Endodermal cell (in vitro differentiated cells): Measurements from ENCODE around the gene TMED7. TPM values are rescaled to one million over a fixed set of nuclear protein-coding genes. Genes with fewer than 3 reads are reported as not detected.

ENCODE experiments used
- DNase-seq: peaks from one replicate; pipeline ENCODE4 v3.0.0-alpha.2; 2017
- H3K27ac ChIP-seq: 2 replicates; pipeline ENCODE4 v1.5.1; 2013; ENCODE audit warnings: mild to moderate bottlenecking, low read depth, low read length, moderate library complexity
- H3K27me3 ChIP-seq: 2 replicates; pipeline ENCODE4 v1.6.1; 2013; ENCODE audit warnings: mild to moderate bottlenecking, low read length, moderate library complexity; ENCODE audit not compliant: insufficient read depth, control insufficient read depth, poor library complexity, severe bottlenecking
- H3K36me3 ChIP-seq: 2 replicates; pipeline ENCODE4 v1.7.0; 2013; ENCODE audit warnings: mild to moderate bottlenecking, low read length, moderate library complexity; ENCODE audit not compliant: control insufficient read depth, insufficient read depth
- H3K4me1 ChIP-seq: one replicate; pipeline ENCODE4 v1.7.0; 2013; ENCODE audit warnings: low read length; ENCODE audit not compliant: control insufficient read depth, insufficient read depth
- H3K4me3 ChIP-seq: 2 replicates; pipeline ENCODE4 v1.5.1; 2013; ENCODE audit warnings: mild to moderate bottlenecking, low read length, moderate library complexity
- H3K9ac ChIP-seq: 2 replicates; pipeline ENCODE4 v1.6.1; 2013; ENCODE audit warnings: mild to moderate bottlenecking, low read length, moderate library complexity; ENCODE audit not compliant: poor library complexity, severe bottlenecking; ENCODE audit errors: extremely low read depth
- H3K9me3 ChIP-seq: 2 replicates; pipeline ENCODE4 v1.6.1; 2013; ENCODE audit warnings: mild to moderate bottlenecking, low read length, moderate library complexity; ENCODE audit not compliant: control insufficient read depth
- H3K27ac Mint-ChIP-seq: 2 replicates; pipeline ENCODE4 v1.8.0; 2020; ENCODE audit warnings: mixed read lengths
- H3K27me3 Mint-ChIP-seq: 2 replicates; pipeline ENCODE4 v1.8.0; 2021; ENCODE audit warnings: mild to moderate bottlenecking, mixed read lengths; ENCODE audit not compliant: insufficient read depth
- H3K36me3 Mint-ChIP-seq: 2 replicates; pipeline ENCODE4 v1.8.0; 2020; ENCODE audit warnings: low read depth, mixed read lengths
- H3K4me1 Mint-ChIP-seq: 2 replicates; pipeline ENCODE4 v1.8.0; 2020; ENCODE audit warnings: mixed read lengths
- H3K4me3 Mint-ChIP-seq: 2 replicates; pipeline ENCODE4 v1.8.0; 2020; ENCODE audit warnings: mild to moderate bottlenecking, moderate library complexity, mixed read lengths
- H3K9me3 Mint-ChIP-seq: 2 replicates; pipeline ENCODE4 v1.8.0; 2020; ENCODE audit warnings: mild to moderate bottlenecking, mixed read lengths
- CTCF ChIP-seq: fragments of 200-600 bp; sonication (generic); conservative IDR thresholded peaks from 2 replicates; pipeline ENCODE4 v1.5.0; 2021; ENCODE audit warnings: antibody characterized with exemption, mild to moderate bottlenecking
- WGBS, 2 experiments: methylation state at CpG; one replicate each; pipeline versions ENCODE4 v1.1.5 to v1.1.7; 2013; ENCODE audit warnings: missing lambda C conversion rate in 2 of 2, mixed read lengths in 1 of 2; ENCODE audit not compliant: insufficient coverage in 1 of 2, insufficient read length in 1 of 2; 5-methylcytosine and 5-hydroxymethylcytosine counted together
- total RNA-seq, 2 donors: library from RNA; stranded (reverse); fragmentation: NEBNext Ultra II Directional in 1 of 2; extraction: Animal tissue kit (Norgen Biotek cat#: 25700) in 1 of 2; gene quantifications; 2 replicates in 1 of 2; 3 replicates in 1 of 2; pipeline ENCODE4 v1.2.1, GENCODE V29; 2021

Gene TMED7
- total RNA-seq, 2 donors from 2014 or later = 64.4 to 75.3 TPM

- no peak overlapping the region for H3K9ac ChIP-seq
- H3K4me3 Mint-ChIP-seq = no peak overlapping the region
- no peaks in the 10 kb centered on the region for H3K4me1 ChIP-seq
- H3K27me3 Mint-ChIP-seq = no peaks in the 10 kb centered on the region
- no peaks in the 10 kb centered on the region for H3K36me3 ChIP-seq
- TF ChIP-seq CTCF = no peak
- no peak overlapping the region for H3K4me3 ChIP-seq
- peaks cover 11% of the 10 kb centered on the region for H3K9me3 ChIP-seq
- no peaks in the 10 kb centered on the region for H3K36me3 Mint-ChIP-seq
- no peak overlapping the region for H3K27ac ChIP-seq
- H3K4me1 Mint-ChIP-seq = no peaks in the 10 kb centered on the region
- DNase-seq = no peak
- no peaks in the 10 kb centered on the region for H3K27me3 ChIP-seq
- no peak overlapping the region for H3K27ac Mint-ChIP-seq
- 83 to 87% methylated on average over 1 of the region's 1 CpG for WGBS, 2 experiments
- H3K9me3 Mint-ChIP-seq = peaks cover 28% of the 10 kb centered on the region
Observed at GRCh38 chr5:115671939-115672338, 46.1 kb upstream of the TMED7 start.

- no peak overlapping the region for H3K4me3 Mint-ChIP-seq
Observed at GRCh38 chr5:115666023-115666422, 40.2 kb upstream of the TMED7 start.

GRCh38 chr5:115661563-115661962, 35.7 kb upstream of the TMED7 start:
- no peak for TF ChIP-seq CTCF
- DNase-seq = no peak
- Histone ChIP-seq H3K9me3 (no peaks in the 10 kb centered on the region), H3K4me3 (no peak overlapping the region), H3K9ac (no peak overlapping the region), H3K27ac (peak overlapping the region; percentile 77), H3K27me3 (no peaks in the 10 kb centered on the region), H3K36me3 (no peaks in the 10 kb centered on the region), H3K4me1 (no peaks in the 10 kb centered on the region)
- Mint-ChIP-seq H3K27ac (no peak overlapping the region), H3K4me3 (no peak overlapping the region), H3K4me1 (no peaks in the 10 kb centered on the region), H3K27me3 (no peaks in the 10 kb centered on the region), H3K9me3 (no peaks in the 10 kb centered on the region), H3K36me3 (no peaks in the 10 kb centered on the region)
- WGBS, 2 experiments = 80 to 88% methylated on average over 1 to 2 of the region's 2 CpGs

More at GRCh38 chr5:115666023-115666422, 40.2 kb upstream of the TMED7 start:
- no peak overlapping the region for H3K9ac ChIP-seq
- H3K4me3 ChIP-seq = no peak overlapping the region
- peaks cover 4% of the 10 kb centered on the region for H3K9me3 Mint-ChIP-seq
- no peaks in the 10 kb centered on the region for H3K27me3 Mint-ChIP-seq
- H3K36me3 ChIP-seq = no peaks in the 10 kb centered on the region
- DNase-seq = no peak
- TF ChIP-seq CTCF = peak; percentile 14
- H3K36me3 Mint-ChIP-seq = no peaks in the 10 kb centered on the region
- no peaks in the 10 kb centered on the region for H3K9me3 ChIP-seq
- no peaks in the 10 kb centered on the region for H3K4me1 ChIP-seq
- WGBS, 2 experiments = 96 to 100% methylated on average over 1 to 2 of the region's 2 CpGs
- H3K27ac ChIP-seq = no peak overlapping the region
- no peaks in the 10 kb centered on the region for H3K4me1 Mint-ChIP-seq
- no peak overlapping the region for H3K27ac Mint-ChIP-seq
- H3K27me3 ChIP-seq = no peaks in the 10 kb centered on the region
